ENCODE results near the gene ALDH3B1.

DNA sequence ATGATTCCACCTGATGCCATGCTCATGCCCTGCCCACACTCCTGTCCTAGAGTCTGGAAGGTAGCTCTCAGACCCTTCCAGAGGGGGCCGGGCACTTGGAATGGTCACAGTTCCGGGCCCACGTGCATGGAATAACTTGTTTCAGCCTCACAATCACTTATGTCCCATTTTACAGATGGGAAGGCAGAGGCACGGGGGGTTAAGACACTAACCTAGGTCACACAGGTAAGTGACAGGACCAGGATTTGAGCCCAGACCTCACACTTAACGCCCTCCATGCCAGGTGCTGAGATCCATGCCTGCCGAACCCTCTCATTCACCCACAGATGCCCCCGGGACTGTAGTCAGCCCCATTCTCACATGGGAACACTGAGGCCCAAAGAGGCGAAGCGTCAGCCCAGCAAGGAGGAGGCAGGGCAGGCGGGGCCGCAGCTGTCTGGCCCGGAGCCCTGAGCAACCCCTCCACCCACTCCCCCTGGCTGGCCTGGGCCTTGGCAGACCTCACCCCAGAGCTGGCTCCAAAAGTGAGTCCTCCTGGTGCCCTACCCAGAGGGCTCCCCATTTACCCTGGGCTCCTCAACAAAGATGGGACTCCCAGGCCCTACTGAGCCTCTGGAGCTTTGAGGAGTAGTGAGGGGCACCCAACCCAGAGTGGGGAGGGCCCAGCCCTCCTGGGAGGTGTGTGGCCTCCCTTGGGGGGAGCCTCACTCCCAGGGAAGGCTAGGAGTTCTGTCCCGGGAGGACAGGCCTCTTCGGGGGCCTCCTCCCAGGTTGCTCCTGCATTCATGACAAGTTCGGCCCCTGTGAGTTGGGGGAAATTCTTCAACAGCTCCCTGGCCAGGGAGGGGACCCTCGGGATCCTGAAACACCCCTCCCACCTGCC lies 2.4 kb upstream of the ALDH3B1 start:
- TF ChIP-seq CTCF (IDR thresholded peaks at IDR 0.05) (no peak), POLR2A (IDR thresholded peaks at IDR 0.05) (no peak)
